ENCODE measurements around the gene CAMK2B. TPM values are rescaled to one million over a fixed set of nuclear protein-coding genes. Genes with fewer than 3 reads are reported as not detected.

Gene CAMK2B
- total and polyA plus RNA-seq, 2 experiments from 2014 or later = not detected

DNA sequence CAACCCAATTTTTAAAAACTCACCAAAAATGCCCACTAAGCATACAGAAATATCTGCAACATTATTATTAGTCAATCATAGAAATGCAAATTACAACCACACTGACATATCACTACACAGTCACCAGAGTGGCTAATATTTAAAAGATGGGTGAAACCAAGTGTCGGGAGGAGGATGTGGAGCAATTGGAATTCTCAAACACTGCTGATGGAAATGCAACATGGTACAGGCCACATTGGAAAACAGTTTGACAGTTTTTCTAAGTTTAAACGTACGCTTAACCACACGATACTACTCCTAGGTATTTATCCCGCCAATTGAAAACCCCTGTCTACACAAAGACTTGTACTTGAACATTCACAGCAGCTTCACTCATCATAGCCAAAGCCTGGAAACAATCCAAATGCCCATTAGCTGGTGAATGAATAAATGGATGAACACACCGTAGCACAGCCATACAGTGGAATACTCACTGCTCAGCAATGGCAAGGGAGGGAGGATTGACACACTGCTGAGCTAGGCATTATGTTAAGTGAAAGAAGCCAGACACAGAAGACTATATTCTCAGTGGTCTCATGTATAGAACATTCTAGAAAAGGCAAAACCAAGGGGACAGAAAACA is 152.5 kb downstream of the CAMK2B start (continued):
- no peak for TF ChIP-seq ZNF462 (CRISPR knock-in tag; IDR thresholded peaks at IDR 0.05)
- TF ChIP-seq, protein P1, sequence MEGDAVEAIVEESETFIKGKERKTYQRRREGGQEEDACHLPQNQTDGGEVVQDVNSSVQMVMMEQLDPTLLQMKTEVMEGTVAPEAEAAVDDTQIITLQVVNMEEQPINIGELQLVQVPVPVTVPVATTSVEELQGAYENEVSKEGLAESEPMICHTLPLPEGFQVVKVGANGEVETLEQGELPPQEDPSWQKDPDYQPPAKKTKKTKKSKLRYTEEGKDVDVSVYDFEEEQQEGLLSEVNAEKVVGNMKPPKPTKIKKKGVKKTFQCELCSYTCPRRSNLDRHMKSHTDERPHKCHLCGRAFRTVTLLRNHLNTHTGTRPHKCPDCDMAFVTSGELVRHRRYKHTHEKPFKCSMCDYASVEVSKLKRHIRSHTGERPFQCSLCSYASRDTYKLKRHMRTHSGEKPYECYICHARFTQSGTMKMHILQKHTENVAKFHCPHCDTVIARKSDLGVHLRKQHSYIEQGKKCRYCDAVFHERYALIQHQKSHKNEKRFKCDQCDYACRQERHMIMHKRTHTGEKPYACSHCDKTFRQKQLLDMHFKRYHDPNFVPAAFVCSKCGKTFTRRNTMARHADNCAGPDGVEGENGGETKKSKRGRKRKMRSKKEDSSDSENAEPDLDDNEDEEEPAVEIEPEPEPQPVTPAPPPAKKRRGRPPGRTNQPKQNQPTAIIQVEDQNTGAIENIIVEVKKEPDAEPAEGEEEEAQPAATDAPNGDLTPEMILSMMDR (conservative IDR thresholded peaks at IDR 0.05; ENCODE audit: low read depth in 2 of 2) = no peak
- TF ChIP-seq, protein P2, sequence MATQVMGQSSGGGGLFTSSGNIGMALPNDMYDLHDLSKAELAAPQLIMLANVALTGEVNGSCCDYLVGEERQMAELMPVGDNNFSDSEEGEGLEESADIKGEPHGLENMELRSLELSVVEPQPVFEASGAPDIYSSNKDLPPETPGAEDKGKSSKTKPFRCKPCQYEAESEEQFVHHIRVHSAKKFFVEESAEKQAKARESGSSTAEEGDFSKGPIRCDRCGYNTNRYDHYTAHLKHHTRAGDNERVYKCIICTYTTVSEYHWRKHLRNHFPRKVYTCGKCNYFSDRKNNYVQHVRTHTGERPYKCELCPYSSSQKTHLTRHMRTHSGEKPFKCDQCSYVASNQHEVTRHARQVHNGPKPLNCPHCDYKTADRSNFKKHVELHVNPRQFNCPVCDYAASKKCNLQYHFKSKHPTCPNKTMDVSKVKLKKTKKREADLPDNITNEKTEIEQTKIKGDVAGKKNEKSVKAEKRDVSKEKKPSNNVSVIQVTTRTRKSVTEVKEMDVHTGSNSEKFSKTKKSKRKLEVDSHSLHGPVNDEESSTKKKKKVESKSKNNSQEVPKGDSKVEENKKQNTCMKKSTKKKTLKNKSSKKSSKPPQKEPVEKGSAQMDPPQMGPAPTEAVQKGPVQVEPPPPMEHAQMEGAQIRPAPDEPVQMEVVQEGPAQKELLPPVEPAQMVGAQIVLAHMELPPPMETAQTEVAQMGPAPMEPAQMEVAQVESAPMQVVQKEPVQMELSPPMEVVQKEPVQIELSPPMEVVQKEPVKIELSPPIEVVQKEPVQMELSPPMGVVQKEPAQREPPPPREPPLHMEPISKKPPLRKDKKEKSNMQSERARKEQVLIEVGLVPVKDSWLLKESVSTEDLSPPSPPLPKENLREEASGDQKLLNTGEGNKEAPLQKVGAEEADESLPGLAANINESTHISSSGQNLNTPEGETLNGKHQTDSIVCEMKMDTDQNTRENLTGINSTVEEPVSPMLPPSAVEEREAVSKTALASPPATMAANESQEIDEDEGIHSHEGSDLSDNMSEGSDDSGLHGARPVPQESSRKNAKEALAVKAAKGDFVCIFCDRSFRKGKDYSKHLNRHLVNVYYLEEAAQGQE (IDR thresholded peaks at IDR 0.05; ENCODE audit: unreplicated experiment) = no peak
- no peak for TF ChIP-seq JUNB (IDR thresholded peaks at IDR 0.05; ENCODE audit: unreplicated experiment)
- TF ChIP-seq POLR2AphosphoS5 (IDR thresholded peaks at IDR 0.05; ENCODE audit: low read depth) = no peak

Data from GM23338 (cell line).